Measurements from ENCODE around the gene POLR2A. TPM values are rescaled to one million over a fixed set of nuclear protein-coding genes. Genes with fewer than 3 reads are reported as not detected.

POLR2A gene
- total and polyA plus RNA-seq, 2 of the 13 experiments (the other 11 are each of a cell fraction or from before 2014, with no cell fraction given) = 17.8 to 18.3 TPM

DNA sequence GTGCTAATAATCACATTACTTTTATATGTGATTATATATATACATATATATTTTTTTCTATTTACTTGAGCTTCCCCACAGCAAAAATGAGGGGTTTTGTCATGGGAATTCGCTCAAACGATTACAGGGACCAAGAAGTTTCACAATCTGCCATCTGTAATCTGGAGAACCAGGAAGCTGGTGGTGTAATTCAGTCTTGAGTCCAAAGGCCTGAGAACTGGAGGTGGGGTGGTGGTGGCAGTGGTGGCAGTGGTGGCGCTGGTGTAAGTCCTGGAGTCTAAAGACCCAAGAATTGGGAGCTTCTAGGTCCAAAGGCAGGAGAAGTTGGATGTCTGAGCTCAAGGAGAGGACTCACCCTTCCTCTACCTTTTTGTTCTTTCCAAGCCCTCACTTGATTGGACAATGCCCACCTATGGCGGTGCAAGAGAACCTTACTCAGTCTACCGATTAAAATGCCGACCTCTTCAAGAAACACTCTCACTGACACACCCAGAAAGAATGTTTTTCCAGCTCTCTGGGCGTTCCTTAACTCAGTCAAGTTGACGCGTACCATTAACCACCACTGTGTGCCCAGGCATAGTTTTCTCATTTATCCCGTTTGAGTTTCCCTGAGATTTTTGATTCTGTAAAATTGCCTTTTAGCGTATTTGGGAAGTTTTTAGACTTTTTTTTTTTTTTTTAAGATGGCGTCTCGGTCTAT lies 31.9 kb downstream of the POLR2A start:
- FAIRE-seq (no peak), DNase-seq (ENCODE audit: low spot score) (peak; percentile 20), ATAC-seq (no peak)
- Histone ChIP-seq H3K9me3 (ENCODE audit: low read length) (no peaks in the 10 kb centered on the region), H3K4me3 (replicated peaks in 1 of 3; ENCODE audit: insufficient read depth in 1 of 3, low read depth in 2 of 3, low read length in 3 of 3) (no peak overlapping the region), H3K4me2 (ENCODE audit: low read depth, low read length) (no peak overlapping the region), H3K36me3 (replicated peaks in 1 of 2; ENCODE audit: control insufficient read depth in 1 of 2, insufficient read depth in 2 of 2, low read length in 2 of 2) (peaks cover 19 to 28% of the 10 kb centered on the region in 2 experiments), H4K20me1 (ENCODE audit: insufficient read depth, low read length) (no peaks in the 10 kb centered on the region), H3K9ac (ENCODE audit: insufficient read depth, low read depth, low read length) (no peak overlapping the region), H3K27ac (ENCODE audit: extremely low read length, insufficient read depth, low read length) (no peak overlapping the region), H3K79me2 (ENCODE audit: insufficient read depth, low read length) (no peaks in the 10 kb centered on the region), H2AFZ (ENCODE audit: low read length) (no peak overlapping the region), H3K27me3 (ENCODE audit: control insufficient read depth in 1 of 2, insufficient read depth in 2 of 2, low read length in 2 of 2) (no peaks in the 10 kb centered on the region), H3K4me1 (ENCODE audit: insufficient read depth, low read length) (peaks cover 5% of the 10 kb centered on the region)
- no TSS peak for BruUV-seq (replicated peaks)
- intact Hi-C loops (cut with micrococcal nuclease; ENCODE audit: unreplicated experiment) = no loop called here
- CTCF ChIA-PET (ENCODE audit: low intra/inter-chr PET ratio, low total read pairs) = interaction anchor here (3.6 kb wide), 1 partner anchor 45 kb away, joined by 43 read pairs; the partner anchor contains the start of gene SENP3
- POLR2A ChIA-PET = interaction anchor here (3.5 kb wide), 1 partner anchor 45 kb away, joined by 24 read pairs; the partner anchor contains the start of gene SENP3
- 81% methylated on average over 13 of the region's 13 CpGs for WGBS (ENCODE audit: low lambda C conversion rate)
- in situ Hi-C loops (cut with HindIII; ENCODE audit: extremely low pct_ligation_motif_present, low pct_unique_long_range_greater_than_20kb) = no loop called here
- no peak for TF ChIP-seq HDAC1 (CRISPR knock-in tag; IDR thresholded peaks at IDR 0.05)
- no peak for TF ChIP-seq SOX13 (IDR thresholded peaks at IDR 0.05)
- no peak for TF ChIP-seq SOX13 (CRISPR knock-in tag; conservative IDR thresholded peaks at IDR 0.05 in 1 of 2, IDR thresholded peaks at IDR 0.05 in 1 of 2)
- TF ChIP-seq ZSCAN9 (CRISPR knock-in tag; IDR thresholded peaks at IDR 0.05; ENCODE audit: borderline replicate concordance) = no peak
- no peak for TF ChIP-seq ZNF569 (CRISPR knock-in tag; IDR thresholded peaks at IDR 0.05; ENCODE audit: borderline replicate concordance)
- peak; percentile 59 for TF ChIP-seq CEBPB (IDR thresholded peaks at IDR 0.05; ENCODE audit: borderline replicate concordance, low read depth, low read length)
- TF ChIP-seq ZBTB25 (CRISPR knock-in tag; IDR thresholded peaks at IDR 0.05) = no peak
- no peak for TF ChIP-seq ZNF326 (CRISPR knock-in tag; IDR thresholded peaks at IDR 0.05; ENCODE audit: borderline replicate concordance)
- TF ChIP-seq, protein P1, sequence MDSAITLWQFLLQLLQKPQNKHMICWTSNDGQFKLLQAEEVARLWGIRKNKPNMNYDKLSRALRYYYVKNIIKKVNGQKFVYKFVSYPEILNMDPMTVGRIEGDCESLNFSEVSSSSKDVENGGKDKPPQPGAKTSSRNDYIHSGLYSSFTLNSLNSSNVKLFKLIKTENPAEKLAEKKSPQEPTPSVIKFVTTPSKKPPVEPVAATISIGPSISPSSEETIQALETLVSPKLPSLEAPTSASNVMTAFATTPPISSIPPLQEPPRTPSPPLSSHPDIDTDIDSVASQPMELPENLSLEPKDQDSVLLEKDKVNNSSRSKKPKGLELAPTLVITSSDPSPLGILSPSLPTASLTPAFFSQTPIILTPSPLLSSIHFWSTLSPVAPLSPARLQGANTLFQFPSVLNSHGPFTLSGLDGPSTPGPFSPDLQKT (CRISPR knock-in tag; IDR thresholded peaks at IDR 0.05; ENCODE audit: borderline replicate concordance) = no peak
- TF ChIP-seq SAFB2 (CRISPR knock-in tag; IDR thresholded peaks at IDR 0.05; ENCODE audit: borderline replicate concordance, low read depth) = no peak
- TF ChIP-seq HOXA5 (CRISPR knock-in tag; IDR thresholded peaks at IDR 0.05) = no peak
- no peak for TF ChIP-seq KDM6A (CRISPR knock-in tag; IDR thresholded peaks at IDR 0.05; ENCODE audit: low read depth)
- TF ChIP-seq GATAD2A (CRISPR knock-in tag; IDR thresholded peaks at IDR 0.05) = no peak
- no peak for TF ChIP-seq FOXK2 (IDR thresholded peaks at IDR 0.05)
- peak; percentile 29; the same call in 1 of the 2 replicates for TF ChIP-seq HNF4A (CRISPR knock-in tag; IDR thresholded peaks at IDR 0.05)
- no peak for TF ChIP-seq ZNF33B (CRISPR knock-in tag; IDR thresholded peaks at IDR 0.05)
- no peak for TF ChIP-seq SYNCRIP (IDR thresholded peaks at IDR 0.05; ENCODE audit: insufficient read depth, low read depth, low read length)
- TF ChIP-seq HNF4G (IDR thresholded peaks at IDR 0.05; ENCODE audit: borderline replicate concordance, low read depth, low read length) = peak; percentile 49; the same call in 1 of the 2 replicates
- TF ChIP-seq HNF4G (CRISPR knock-in tag; IDR thresholded peaks at IDR 0.05; ENCODE audit: borderline replicate concordance, low read depth) = no peak
- no peak for TF ChIP-seq GATA4 (IDR thresholded peaks at IDR 0.05; ENCODE audit: borderline replicate concordance, low read depth)
- no peak for TF ChIP-seq HINFP (CRISPR knock-in tag; IDR thresholded peaks at IDR 0.05; ENCODE audit: low read depth)
- no peak for TF ChIP-seq HOXA3 (CRISPR knock-in tag; IDR thresholded peaks at IDR 0.05)
- TF ChIP-seq ZNF335 (CRISPR knock-in tag; IDR thresholded peaks at IDR 0.05) = no peak
- no peak for TF ChIP-seq PAX8 (CRISPR knock-in tag; IDR thresholded peaks at IDR 0.05; ENCODE audit: borderline replicate concordance)

Data from HepG2 (cell line).